VCaP (cell line): ENCODE measurements around the gene LPP.

Experiments used
- H3K27ac ChIP-seq: fragments of 450-650 bp; 2 replicates; pipeline ENCODE4 v1.5.1; 2017
- CTCF ChIP-seq: fragments of 450-650 bp; conservative IDR thresholded peaks from 2 replicates; pipeline ENCODE4 v1.5.1; 2017; ENCODE audit warnings: mild to moderate bottlenecking, moderate library complexity

The LPP gene

GRCh38 chr3:188507244-188507720, 353.3 kb downstream of the LPP start:
- no peak overlapping the region for H3K27ac ChIP-seq
- no peak for TF ChIP-seq CTCF

- no peak for TF ChIP-seq CTCF
- H3K27ac ChIP-seq, result no peak overlapping the region
These were observed 354.5 kb downstream of the LPP start for GRCh38 chr3:188508454-188508853.

- no peak overlapping the region for H3K27ac ChIP-seq
- no peak for TF ChIP-seq CTCF
These were observed 355.4 kb downstream of the LPP start for GRCh38 chr3:188509316-188509715.

- no peak overlapping the region for H3K27ac ChIP-seq
- TF ChIP-seq CTCF, result no peak
These were observed 356.4 kb downstream of the LPP start for GRCh38 chr3:188510366-188510765.

GRCh38 chr3:188513662-188514328, 359.8 kb downstream of the LPP start:
- no peak for TF ChIP-seq CTCF
- no peak overlapping the region for H3K27ac ChIP-seq

GRCh38 chr3:188516515-188516914, 362.6 kb downstream of the LPP start:
- no peak for TF ChIP-seq CTCF
- H3K27ac ChIP-seq, result no peak overlapping the region

- H3K27ac ChIP-seq, result no peak overlapping the region
- no peak for TF ChIP-seq CTCF
These were observed 364.5 kb downstream of the LPP start for GRCh38 chr3:188518416-188518815.
